ENCODE measurements around the gene NR3C1.

DNA sequence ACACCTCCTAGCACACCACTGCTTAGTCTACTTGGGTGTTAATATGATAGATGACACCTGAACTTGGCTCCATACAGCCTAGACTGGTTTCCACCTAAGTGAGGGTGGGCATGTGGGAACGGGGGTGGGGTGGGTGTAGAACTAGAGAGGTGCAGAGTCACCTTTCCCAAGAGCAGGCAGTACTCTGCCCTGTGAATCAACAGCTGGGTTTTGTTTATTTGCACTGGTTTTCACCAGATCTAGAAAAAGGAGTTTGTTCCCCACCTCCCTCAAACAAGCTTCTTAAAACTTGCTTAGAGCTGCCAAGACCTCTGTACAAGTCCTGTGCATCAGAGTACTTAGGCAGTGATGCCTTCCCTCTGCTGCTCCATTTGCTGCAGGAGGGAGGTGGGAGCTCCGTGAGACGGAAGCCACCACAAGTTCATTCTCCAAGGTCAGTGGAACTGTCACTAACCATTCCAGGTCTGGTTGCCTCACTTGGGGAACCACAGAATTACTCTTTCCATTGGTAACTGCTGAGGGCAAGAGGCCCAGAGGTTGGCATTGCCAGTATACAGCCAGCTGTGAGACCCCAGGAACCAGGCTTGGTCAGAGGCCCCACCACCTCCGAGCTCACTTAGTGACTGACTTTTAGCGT lies 163.5 kb downstream of the NR3C1 start:
- TF ChIP-seq, protein P1, sequence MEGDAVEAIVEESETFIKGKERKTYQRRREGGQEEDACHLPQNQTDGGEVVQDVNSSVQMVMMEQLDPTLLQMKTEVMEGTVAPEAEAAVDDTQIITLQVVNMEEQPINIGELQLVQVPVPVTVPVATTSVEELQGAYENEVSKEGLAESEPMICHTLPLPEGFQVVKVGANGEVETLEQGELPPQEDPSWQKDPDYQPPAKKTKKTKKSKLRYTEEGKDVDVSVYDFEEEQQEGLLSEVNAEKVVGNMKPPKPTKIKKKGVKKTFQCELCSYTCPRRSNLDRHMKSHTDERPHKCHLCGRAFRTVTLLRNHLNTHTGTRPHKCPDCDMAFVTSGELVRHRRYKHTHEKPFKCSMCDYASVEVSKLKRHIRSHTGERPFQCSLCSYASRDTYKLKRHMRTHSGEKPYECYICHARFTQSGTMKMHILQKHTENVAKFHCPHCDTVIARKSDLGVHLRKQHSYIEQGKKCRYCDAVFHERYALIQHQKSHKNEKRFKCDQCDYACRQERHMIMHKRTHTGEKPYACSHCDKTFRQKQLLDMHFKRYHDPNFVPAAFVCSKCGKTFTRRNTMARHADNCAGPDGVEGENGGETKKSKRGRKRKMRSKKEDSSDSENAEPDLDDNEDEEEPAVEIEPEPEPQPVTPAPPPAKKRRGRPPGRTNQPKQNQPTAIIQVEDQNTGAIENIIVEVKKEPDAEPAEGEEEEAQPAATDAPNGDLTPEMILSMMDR (IDR thresholded peaks at IDR 0.05) = no peak
- no peak for TF ChIP-seq EZH2 (IDR thresholded peaks at IDR 0.05; ENCODE audit: borderline replicate concordance, insufficient read depth, low read depth, low read length, poor library complexity, severe bottlenecking)
